GM21717 (cell line): Measurements from ENCODE around the gene PLGRKT.
"Not testable (repeated sequence)": the region's sequence is repeated elsewhere in the genome, so short reads cannot be mapped to it uniquely, and the experiment has no call there.

Experiments
- ATAC-seq: cut with Tn5 transposase; IDR thresholded peaks from one replicate; pipeline ENCODE4 v1.9.1; 2021; ENCODE audit warnings: mild to moderate bottlenecking, moderate library complexity; ENCODE audit not compliant: unreplicated experiment

The PLGRKT gene

GRCh38 chr9:5321601-5322000 lies 116.1 kb downstream of the PLGRKT start:
- ATAC-seq = not testable (repeated sequence)

- ATAC-seq = no peak
Observed at GRCh38 chr9:5321058-5321457, 116.7 kb downstream of the PLGRKT start.

- not testable (repeated sequence) for ATAC-seq
Observed at GRCh38 chr9:5316406-5316805, 121.3 kb downstream of the PLGRKT start.

GRCh38 chr9:5315187-5315923 lies 122.4 kb downstream of the PLGRKT start:
- no peak for ATAC-seq

- ATAC-seq = no peak
Observed at GRCh38 chr9:5310851-5311250, 126.9 kb downstream of the PLGRKT start.
